Glutamatergic neuron (in vitro differentiated cells): ENCODE results near the gene ARL4C. TPM values are rescaled to one million over a fixed set of nuclear protein-coding genes. Genes with fewer than 3 reads are reported as not detected.

ENCODE experiments used
- DNase-seq: peaks from one replicate; pipeline ENCODE4 v3.0.0; 2022
- H3K27ac Mint-ChIP-seq: one replicate; pipeline ENCODE4 v1.8.0; 2020; ENCODE audit warnings: mild to moderate bottlenecking, mixed read lengths, inconsistent platforms; ENCODE audit not compliant: unreplicated experiment
- H3K27me3 Mint-ChIP-seq: one replicate; pipeline ENCODE4 v1.8.0; 2020; ENCODE audit warnings: mild to moderate bottlenecking, moderate library complexity, mixed read lengths, inconsistent platforms; ENCODE audit not compliant: unreplicated experiment
- H3K36me3 Mint-ChIP-seq: one replicate; pipeline ENCODE4 v1.8.0; 2020; ENCODE audit warnings: mild to moderate bottlenecking, mixed read lengths, inconsistent platforms; ENCODE audit not compliant: unreplicated experiment
- H3K4me1 Mint-ChIP-seq: one replicate; pipeline ENCODE4 v1.8.0; 2020; ENCODE audit warnings: mild to moderate bottlenecking, low read depth, mixed read lengths, inconsistent platforms; ENCODE audit not compliant: unreplicated experiment
- H3K4me3 Mint-ChIP-seq: one replicate; pipeline ENCODE4 v1.8.0; 2020; ENCODE audit warnings: mild to moderate bottlenecking, mixed read lengths, inconsistent platforms; ENCODE audit not compliant: unreplicated experiment
- H3K9me3 Mint-ChIP-seq: one replicate; pipeline ENCODE4 v1.8.0; 2020; ENCODE audit warnings: mild to moderate bottlenecking, moderate library complexity, mixed read lengths, inconsistent platforms; ENCODE audit not compliant: unreplicated experiment
- total RNA-seq: library from RNA; stranded (reverse); fragmentation: NEBNext Ultra II Directional; extraction: Animal tissue kit (Norgen Biotek cat#: 25700); gene quantifications from one replicate; pipeline ENCODE4 v1.2.1, GENCODE V29; 2021; ENCODE audit not compliant: unreplicated experiment
- TF ChIP-seq, protein P1 (sequence below): fragments of 200-600 bp; sonication (generic); IDR thresholded peaks from one replicate; pipeline ENCODE4 v1.5.0; 2021; ENCODE audit not compliant: partially characterized antibody, unreplicated experiment

ARL4C gene
- total RNA-seq, 1 donor from 2014 or later, result 23.2 TPM

DNA sequence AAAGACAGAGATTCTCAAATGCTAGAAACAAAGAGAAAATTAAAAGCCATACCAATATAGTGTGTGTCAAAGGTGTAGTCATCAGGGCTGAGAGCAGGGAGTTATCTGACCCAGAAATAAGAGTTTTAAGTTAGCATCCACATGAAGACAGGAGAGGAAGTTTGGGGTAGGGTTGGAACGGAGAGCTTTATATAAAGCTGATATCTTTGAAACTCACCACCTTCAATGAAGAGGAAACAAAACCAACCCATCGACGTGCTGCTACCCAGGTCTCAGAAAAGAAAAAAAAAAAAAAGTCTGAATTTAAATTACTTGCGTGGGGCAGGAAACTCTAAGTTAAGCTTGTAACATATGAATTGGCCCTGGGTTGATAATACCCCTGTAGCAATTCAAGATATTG lies 42.4 kb downstream of the ARL4C start:
- no peak for DNase-seq
- no peak overlapping the region for H3K27ac Mint-ChIP-seq
- H3K36me3 Mint-ChIP-seq, result no peaks in the 10 kb centered on the region
- TF ChIP-seq, protein P1, sequence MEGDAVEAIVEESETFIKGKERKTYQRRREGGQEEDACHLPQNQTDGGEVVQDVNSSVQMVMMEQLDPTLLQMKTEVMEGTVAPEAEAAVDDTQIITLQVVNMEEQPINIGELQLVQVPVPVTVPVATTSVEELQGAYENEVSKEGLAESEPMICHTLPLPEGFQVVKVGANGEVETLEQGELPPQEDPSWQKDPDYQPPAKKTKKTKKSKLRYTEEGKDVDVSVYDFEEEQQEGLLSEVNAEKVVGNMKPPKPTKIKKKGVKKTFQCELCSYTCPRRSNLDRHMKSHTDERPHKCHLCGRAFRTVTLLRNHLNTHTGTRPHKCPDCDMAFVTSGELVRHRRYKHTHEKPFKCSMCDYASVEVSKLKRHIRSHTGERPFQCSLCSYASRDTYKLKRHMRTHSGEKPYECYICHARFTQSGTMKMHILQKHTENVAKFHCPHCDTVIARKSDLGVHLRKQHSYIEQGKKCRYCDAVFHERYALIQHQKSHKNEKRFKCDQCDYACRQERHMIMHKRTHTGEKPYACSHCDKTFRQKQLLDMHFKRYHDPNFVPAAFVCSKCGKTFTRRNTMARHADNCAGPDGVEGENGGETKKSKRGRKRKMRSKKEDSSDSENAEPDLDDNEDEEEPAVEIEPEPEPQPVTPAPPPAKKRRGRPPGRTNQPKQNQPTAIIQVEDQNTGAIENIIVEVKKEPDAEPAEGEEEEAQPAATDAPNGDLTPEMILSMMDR, result no peak
- H3K4me3 Mint-ChIP-seq, result no peak overlapping the region
- H3K9me3 Mint-ChIP-seq, result no peaks in the 10 kb centered on the region
- no peaks in the 10 kb centered on the region for H3K27me3 Mint-ChIP-seq
- H3K4me1 Mint-ChIP-seq, result peaks cover under 1% of the 10 kb centered on the region

DNA sequence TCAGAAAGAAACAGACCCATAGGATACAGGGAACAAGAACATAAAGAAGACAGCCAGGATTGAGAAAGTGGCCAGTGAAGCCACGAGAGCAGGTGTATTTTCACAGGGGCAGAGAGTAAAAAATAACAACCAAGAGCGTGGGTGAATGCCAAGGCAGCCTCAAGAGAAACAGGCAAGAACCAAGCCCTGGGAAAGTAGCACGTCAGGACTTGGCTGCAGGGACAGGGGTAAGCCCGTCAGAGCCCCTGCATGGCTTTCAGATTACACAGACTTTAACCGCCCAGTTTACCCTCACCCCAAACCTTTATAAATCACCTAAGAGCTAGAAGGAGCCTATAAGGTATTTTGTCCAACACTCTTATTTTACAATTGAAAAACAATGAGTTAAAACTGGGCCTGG lies 43.7 kb downstream of the ARL4C start:
- no peaks in the 10 kb centered on the region for H3K36me3 Mint-ChIP-seq
- H3K9me3 Mint-ChIP-seq, result no peaks in the 10 kb centered on the region
- H3K4me1 Mint-ChIP-seq, result peaks cover 5% of the 10 kb centered on the region
- H3K27ac Mint-ChIP-seq, result no peak overlapping the region
- no peak for DNase-seq
- H3K27me3 Mint-ChIP-seq, result no peaks in the 10 kb centered on the region
- H3K4me3 Mint-ChIP-seq, result no peak overlapping the region
- TF ChIP-seq, protein P1, result no peak

DNA sequence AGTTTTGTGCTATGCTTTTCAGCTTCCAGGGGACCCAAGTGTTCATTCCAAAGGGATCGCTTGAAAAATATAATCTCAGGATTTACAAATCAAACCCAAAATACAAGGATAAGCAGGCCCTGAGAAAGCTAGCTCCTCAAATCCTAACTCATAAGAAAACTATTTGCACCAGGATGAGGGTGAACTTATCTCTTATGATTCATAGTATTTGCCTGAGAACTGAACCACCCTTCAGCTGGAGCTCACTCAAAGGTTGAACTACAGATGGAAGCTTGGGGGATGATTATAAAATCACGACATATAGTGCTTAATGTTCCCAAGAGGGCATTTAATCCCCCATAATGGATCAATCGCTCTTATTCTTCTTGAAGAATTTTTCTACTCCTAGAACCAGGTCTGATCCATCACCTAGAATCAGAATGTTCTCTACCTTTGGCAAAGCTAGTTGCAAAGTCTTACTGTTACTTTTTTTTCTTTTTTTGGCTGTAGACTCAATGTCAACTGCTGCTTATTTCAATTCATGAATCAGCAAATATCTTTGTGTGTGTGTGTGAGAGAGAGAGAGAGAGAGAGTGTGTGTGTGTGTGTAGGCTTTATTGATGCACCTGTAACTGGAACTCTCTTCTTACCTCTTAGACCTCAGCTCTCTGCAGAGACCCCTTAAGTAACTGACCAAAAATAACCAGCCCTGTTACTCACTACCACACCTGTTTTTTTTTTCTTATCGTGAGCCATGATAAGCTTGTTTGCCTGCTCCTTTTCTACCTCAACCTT lies 44.8 kb downstream of the ARL4C start:
- Mint-ChIP-seq H3K4me3 (no peak overlapping the region), H3K27ac (no peak overlapping the region), H3K9me3 (no peaks in the 10 kb centered on the region), H3K27me3 (peaks cover 1% of the 10 kb centered on the region), H3K4me1 (peaks cover 5% of the 10 kb centered on the region), H3K36me3 (no peaks in the 10 kb centered on the region)
- TF ChIP-seq, protein P1, result no peak
- DNase-seq, result no peak

DNA sequence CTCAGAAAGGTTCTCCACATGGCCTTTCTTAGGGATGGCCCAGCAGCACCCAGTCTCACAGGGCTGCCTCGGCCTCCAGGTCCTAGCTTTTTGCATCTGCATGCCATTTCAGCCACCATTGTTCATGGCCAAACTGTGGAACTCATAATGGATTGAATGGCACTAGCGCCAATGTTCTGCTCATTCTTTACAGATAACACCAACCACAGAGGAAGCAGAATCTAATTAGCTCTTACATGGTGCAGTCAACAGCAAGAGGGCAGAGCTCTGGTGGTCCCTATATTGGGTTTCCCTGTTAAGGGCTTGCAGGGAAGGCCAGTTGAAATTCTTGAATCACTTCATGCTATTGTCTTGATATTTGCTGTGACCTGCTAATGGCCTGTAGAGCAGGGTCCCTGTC lies 45.6 kb downstream of the ARL4C start:
- Mint-ChIP-seq H3K4me1 (peaks cover 5% of the 10 kb centered on the region), H3K9me3 (no peaks in the 10 kb centered on the region), H3K27me3 (peaks cover 5% of the 10 kb centered on the region), H3K27ac (no peak overlapping the region), H3K4me3 (no peak overlapping the region), H3K36me3 (no peaks in the 10 kb centered on the region)
- no peak for DNase-seq
- TF ChIP-seq, protein P1, result no peak

DNA sequence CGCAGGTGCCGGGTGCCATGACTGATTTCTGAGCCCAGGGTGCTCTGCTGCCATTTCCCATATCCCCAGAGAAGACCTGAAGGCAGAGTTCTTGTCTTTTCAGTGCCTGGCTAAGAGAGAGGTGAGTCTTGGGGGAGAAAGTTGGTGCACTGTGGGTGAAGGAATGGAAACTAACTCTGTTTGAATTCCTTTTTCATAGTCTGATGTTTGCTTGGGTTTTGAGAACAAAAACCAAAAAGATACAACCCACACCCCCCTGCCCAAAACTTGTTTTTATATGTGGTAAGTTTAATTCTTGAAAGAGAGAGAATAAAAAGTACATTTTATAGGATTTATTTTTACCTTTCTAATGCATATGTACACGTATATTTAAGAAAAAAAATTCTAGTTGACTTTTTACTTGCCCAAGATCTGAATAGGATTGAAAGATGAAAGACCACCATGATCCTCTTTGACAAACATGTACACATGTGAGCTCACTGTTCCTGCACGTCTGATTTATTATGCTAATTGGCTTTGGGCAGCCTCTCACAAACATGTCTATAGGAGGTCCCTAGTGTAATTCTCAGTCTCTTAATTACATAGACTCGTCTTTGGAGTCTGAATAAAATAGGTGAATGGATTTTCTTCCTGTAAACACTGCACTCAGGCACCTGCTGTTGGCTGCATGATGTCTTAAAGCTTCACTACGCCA lies 46.3 kb downstream of the ARL4C start:
- no peak for DNase-seq
- no peaks in the 10 kb centered on the region for H3K36me3 Mint-ChIP-seq
- no peak overlapping the region for H3K27ac Mint-ChIP-seq
- H3K9me3 Mint-ChIP-seq, result no peaks in the 10 kb centered on the region
- TF ChIP-seq, protein P1, result no peak
- H3K27me3 Mint-ChIP-seq, result peaks cover 5% of the 10 kb centered on the region
- peaks cover 5% of the 10 kb centered on the region for H3K4me1 Mint-ChIP-seq
- no peak overlapping the region for H3K4me3 Mint-ChIP-seq
